HG03039 (cell line): ENCODE data around the gene HP.
A peak's percentile ranks its signal among the peaks of the same experiment; 100 is the strongest.
"Not testable (repeated sequence)": the region's sequence is repeated elsewhere in the genome, so short reads cannot be mapped to it uniquely, and the experiment has no call there.

Source experiments
- ATAC-seq: cut with Tn5 transposase; IDR thresholded peaks from one replicate; pipeline ENCODE4 v1.9.1; 2021; ENCODE audit warnings: mild to moderate bottlenecking, moderate library complexity; ENCODE audit not compliant: unreplicated experiment

The HP gene

GRCh38 chr16:72054254-72054847, at the start of gene HP:
Gene HP, plus strand, starts transcription at chr16:72054505. Its CDS starts 148 bp downstream, at chr16:72054653.
- not testable (repeated sequence) for ATAC-seq

GRCh38 chr16:72008065-72008423, 46.3 kb upstream of the HP start:
- not testable (repeated sequence) for ATAC-seq

GRCh38 chr16:72008424-72009216, 45.7 kb upstream of the HP start, which contains the start of gene DHODH:
Gene DHODH, plus strand, starts transcription at chr16:72008744. Its CDS starts 21 bp downstream, at chr16:72008765.
- peak; percentile 98 for ATAC-seq

GRCh38 chr16:72009779-72010178, 44.5 kb upstream of the HP start:
- ATAC-seq, result no peak

- ATAC-seq, result no peak
Observed at GRCh38 chr16:72012607-72013006, 41.7 kb upstream of the HP start.

- ATAC-seq, result no peak
Observed at GRCh38 chr16:72013389-72013788, 40.9 kb upstream of the HP start.

GRCh38 chr16:72013888-72014581, 40.3 kb upstream of the HP start:
- no peak for ATAC-seq

GRCh38 chr16:72014675-72015074, 39.6 kb upstream of the HP start:
- ATAC-seq, result no peak

- ATAC-seq, result no peak
Observed at GRCh38 chr16:72015124-72015523, 39.2 kb upstream of the HP start.

- ATAC-seq, result no peak
Observed at GRCh38 chr16:72018470-72018869, 35.8 kb upstream of the HP start.

- ATAC-seq, result no peak
Observed at GRCh38 chr16:72021043-72021442, 33.3 kb upstream of the HP start.

GRCh38 chr16:72022127-72022526, 32.2 kb upstream of the HP start:
- ATAC-seq, result no peak

- ATAC-seq, result no peak
Observed at GRCh38 chr16:72023962-72024361, 30.3 kb upstream of the HP start.

- ATAC-seq, result no peak
Observed at GRCh38 chr16:72024862-72025382, 29.4 kb upstream of the HP start.

- no peak for ATAC-seq
Observed at GRCh38 chr16:72025404-72026114, 28.7 kb upstream of the HP start.

GRCh38 chr16:72027669-72028378, 26.5 kb upstream of the HP start:
- no peak for ATAC-seq

- ATAC-seq, result no peak
Observed at GRCh38 chr16:72029567-72030271, 24.6 kb upstream of the HP start.

- ATAC-seq, result no peak
Observed at GRCh38 chr16:72033437-72033836, 20.9 kb upstream of the HP start.

- no peak for ATAC-seq
Observed at GRCh38 chr16:72036098-72036497, 18.2 kb upstream of the HP start.

- ATAC-seq, result no peak
Observed at GRCh38 chr16:72042157-72042660, 12.1 kb upstream of the HP start.
